HCT116 (cell line): Measurements from ENCODE around the gene NACC2.

Source experiments
- CEBPB ChIP-seq: IDR thresholded peaks from 2 replicates; pipeline ENCODE4 v1.6.1; 2012; ENCODE audit warnings: low read depth
- EGR1 ChIP-seq: IDR thresholded peaks from 2 replicates; pipeline ENCODE4 v1.6.1; 2012; ENCODE audit warnings: low read depth
- EZH2 ChIP-seq: fragments of 200-600 bp; sonication (generic); IDR thresholded peaks from 2 replicates; pipeline ENCODE4 v1.6.1; 2017; ENCODE audit warnings: antibody characterized with exemption, mixed run types
- POLR2A ChIP-seq: IDR thresholded peaks from 2 replicates; pipeline ENCODE4 v1.7.0; 2011; ENCODE audit warnings: borderline replicate concordance; ENCODE audit not compliant: insufficient read depth, insufficient read length; ENCODE audit errors: extremely low read depth
- RAD21 ChIP-seq: IDR thresholded peaks from 2 replicates; pipeline ENCODE4 v1.6.1; 2012; ENCODE audit warnings: low read depth, mild to moderate bottlenecking
- SP1 ChIP-seq: IDR thresholded peaks from 2 replicates; pipeline ENCODE4 v1.6.1; 2012; ENCODE audit warnings: low read depth
- YY1 ChIP-seq: IDR thresholded peaks from 2 replicates; pipeline ENCODE4 v1.6.1; 2011; ENCODE audit warnings: low read length, low read depth, moderate library complexity, mild to moderate bottlenecking; ENCODE audit not compliant: insufficient replicate concordance; ENCODE audit errors: extremely low read depth
- TF ChIP-seq, protein P1 (sequence below), 3 experiments: fragments of 200-600 bp in 1 of 3; sonication (generic) in 1 of 3; IDR thresholded peaks in 2 of 3; conservative IDR thresholded peaks in 1 of 3; 2 replicates each; pipeline ENCODE4 v1.5.1; 2012 to 2017; ENCODE audit warnings: low read depth in 2 of 3, low read length in 2 of 3, antibody characterized with exemption in 1 of 3, borderline replicate concordance in 1 of 3, control low read depth in 1 of 3, mild to moderate bottlenecking in 1 of 3, mixed read lengths in 1 of 3, mixed run types in 1 of 3, moderate library complexity in 1 of 3; ENCODE audit not compliant: insufficient read depth in 1 of 3
- TF ChIP-seq, protein P2 (sequence below): IDR thresholded peaks from 2 replicates; pipeline ENCODE4 v1.6.1; 2011; ENCODE audit warnings: mild to moderate bottlenecking, low read length, moderate library complexity; ENCODE audit not compliant: insufficient replicate concordance; ENCODE audit errors: extremely low read depth
- TF ChIP-seq, protein P3 (sequence below): IDR thresholded peaks from 2 replicates; pipeline ENCODE4 v1.6.1; 2012; ENCODE audit warnings: low read depth

DNA sequence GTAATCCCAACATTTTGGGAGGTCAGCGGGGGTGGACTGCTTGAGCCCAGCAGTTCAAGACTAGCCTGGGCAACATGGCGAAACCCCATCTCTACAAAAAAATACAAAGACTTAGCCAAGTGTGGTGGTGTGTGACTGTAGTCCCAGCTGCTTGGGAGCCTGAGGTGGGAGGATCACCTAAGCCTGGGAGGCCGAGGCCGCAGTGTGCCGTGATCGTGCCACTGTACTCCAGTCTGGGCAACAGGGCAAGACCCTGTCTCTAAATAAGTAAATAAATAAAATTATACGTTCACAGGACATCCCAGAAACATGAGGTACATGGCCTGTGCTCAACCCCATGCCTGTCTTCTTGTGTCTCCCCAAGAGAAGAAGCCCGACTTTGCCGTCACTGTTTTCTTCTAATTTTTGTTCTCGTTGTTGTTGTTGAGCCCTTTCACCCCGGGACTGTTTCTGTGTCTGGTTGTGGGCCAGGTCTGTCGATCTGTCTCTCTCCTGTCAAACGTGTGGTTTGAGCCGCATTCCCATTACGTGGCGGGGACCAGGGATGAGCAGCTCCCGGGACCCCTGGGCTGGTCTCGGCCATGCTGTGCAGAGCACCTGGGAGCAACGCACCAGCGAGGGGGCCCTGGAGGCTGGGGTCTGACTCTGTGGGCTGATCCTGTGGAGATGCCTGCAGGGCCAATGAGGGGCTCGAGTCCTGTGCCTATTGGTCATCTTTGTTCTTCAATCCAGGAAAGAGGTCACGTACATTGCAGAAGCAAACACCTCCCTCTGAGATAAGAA lies 32.2 kb downstream of the NACC2 start:
- TF ChIP-seq, protein P1, sequence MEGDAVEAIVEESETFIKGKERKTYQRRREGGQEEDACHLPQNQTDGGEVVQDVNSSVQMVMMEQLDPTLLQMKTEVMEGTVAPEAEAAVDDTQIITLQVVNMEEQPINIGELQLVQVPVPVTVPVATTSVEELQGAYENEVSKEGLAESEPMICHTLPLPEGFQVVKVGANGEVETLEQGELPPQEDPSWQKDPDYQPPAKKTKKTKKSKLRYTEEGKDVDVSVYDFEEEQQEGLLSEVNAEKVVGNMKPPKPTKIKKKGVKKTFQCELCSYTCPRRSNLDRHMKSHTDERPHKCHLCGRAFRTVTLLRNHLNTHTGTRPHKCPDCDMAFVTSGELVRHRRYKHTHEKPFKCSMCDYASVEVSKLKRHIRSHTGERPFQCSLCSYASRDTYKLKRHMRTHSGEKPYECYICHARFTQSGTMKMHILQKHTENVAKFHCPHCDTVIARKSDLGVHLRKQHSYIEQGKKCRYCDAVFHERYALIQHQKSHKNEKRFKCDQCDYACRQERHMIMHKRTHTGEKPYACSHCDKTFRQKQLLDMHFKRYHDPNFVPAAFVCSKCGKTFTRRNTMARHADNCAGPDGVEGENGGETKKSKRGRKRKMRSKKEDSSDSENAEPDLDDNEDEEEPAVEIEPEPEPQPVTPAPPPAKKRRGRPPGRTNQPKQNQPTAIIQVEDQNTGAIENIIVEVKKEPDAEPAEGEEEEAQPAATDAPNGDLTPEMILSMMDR (IDR thresholded peaks at IDR 0.05 in 2 of 3, conservative IDR thresholded peaks at IDR 0.05 in 1 of 3; ENCODE audit: borderline replicate concordance in 1 of 3, insufficient read depth in 1 of 3, low read depth in 2 of 3, low read length in 2 of 3), result no peak
- TF ChIP-seq EZH2 (no peak), POLR2A (no peak), SP1 (no peak), RAD21 (no peak), CEBPB (no peak), EGR1 (no peak), YY1 (no peak)
- TF ChIP-seq, protein P2, sequence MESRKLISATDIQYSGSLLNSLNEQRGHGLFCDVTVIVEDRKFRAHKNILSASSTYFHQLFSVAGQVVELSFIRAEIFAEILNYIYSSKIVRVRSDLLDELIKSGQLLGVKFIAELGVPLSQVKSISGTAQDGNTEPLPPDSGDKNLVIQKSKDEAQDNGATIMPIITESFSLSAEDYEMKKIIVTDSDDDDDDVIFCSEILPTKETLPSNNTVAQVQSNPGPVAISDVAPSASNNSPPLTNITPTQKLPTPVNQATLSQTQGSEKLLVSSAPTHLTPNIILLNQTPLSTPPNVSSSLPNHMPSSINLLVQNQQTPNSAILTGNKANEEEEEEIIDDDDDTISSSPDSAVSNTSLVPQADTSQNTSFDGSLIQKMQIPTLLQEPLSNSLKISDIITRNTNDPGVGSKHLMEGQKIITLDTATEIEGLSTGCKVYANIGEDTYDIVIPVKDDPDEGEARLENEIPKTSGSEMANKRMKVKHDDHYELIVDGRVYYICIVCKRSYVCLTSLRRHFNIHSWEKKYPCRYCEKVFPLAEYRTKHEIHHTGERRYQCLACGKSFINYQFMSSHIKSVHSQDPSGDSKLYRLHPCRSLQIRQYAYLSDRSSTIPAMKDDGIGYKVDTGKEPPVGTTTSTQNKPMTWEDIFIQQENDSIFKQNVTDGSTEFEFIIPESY, result no peak
- TF ChIP-seq, protein P3, sequence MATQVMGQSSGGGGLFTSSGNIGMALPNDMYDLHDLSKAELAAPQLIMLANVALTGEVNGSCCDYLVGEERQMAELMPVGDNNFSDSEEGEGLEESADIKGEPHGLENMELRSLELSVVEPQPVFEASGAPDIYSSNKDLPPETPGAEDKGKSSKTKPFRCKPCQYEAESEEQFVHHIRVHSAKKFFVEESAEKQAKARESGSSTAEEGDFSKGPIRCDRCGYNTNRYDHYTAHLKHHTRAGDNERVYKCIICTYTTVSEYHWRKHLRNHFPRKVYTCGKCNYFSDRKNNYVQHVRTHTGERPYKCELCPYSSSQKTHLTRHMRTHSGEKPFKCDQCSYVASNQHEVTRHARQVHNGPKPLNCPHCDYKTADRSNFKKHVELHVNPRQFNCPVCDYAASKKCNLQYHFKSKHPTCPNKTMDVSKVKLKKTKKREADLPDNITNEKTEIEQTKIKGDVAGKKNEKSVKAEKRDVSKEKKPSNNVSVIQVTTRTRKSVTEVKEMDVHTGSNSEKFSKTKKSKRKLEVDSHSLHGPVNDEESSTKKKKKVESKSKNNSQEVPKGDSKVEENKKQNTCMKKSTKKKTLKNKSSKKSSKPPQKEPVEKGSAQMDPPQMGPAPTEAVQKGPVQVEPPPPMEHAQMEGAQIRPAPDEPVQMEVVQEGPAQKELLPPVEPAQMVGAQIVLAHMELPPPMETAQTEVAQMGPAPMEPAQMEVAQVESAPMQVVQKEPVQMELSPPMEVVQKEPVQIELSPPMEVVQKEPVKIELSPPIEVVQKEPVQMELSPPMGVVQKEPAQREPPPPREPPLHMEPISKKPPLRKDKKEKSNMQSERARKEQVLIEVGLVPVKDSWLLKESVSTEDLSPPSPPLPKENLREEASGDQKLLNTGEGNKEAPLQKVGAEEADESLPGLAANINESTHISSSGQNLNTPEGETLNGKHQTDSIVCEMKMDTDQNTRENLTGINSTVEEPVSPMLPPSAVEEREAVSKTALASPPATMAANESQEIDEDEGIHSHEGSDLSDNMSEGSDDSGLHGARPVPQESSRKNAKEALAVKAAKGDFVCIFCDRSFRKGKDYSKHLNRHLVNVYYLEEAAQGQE, result no peak
